Sigmoid colon (tissue), 4 donors: Measurements from ENCODE around the gene RUNX1.

Experiments
- CTCF ChIP-seq, 4 experiments: fragments of 450-650 bp in 3 of 4; fragments of 200-600 bp in 1 of 4; IDR thresholded peaks; one replicate each; pipeline ENCODE4 v1.5.1; 2016 to 2019; ENCODE audit warnings: antibody characterized with exemption in 4 of 4, mild to moderate bottlenecking in 3 of 4, moderate library complexity in 2 of 4
- POLR2A ChIP-seq, 2 donors: fragments of 450-650 bp; IDR thresholded peaks; one replicate each; pipeline ENCODE4 v1.6.1; 2016; ENCODE audit warnings: antibody characterized with exemption in 2 of 2, mild to moderate bottlenecking in 2 of 2, moderate library complexity in 2 of 2
- POLR2AphosphoS5 ChIP-seq, 4 donors: sonication (generic); formaldehyde crosslinking; IDR thresholded peaks; one replicate each; pipeline ENCODE4 v1.6.1; 2017; ENCODE audit warnings: antibody characterized with exemption in 4 of 4

- TF ChIP-seq CTCF (IDR thresholded peaks at IDR 0.05) (no peak), POLR2AphosphoS5 (IDR thresholded peaks at IDR 0.05) (no peak), POLR2A (IDR thresholded peaks at IDR 0.05) (no peak)
Measured at GRCh38 chr21:34870246-34870645, 178.9 kb downstream of the RUNX1 start.
